GM21529 (cell line): ENCODE results near the gene TMEM151A.
A peak's percentile ranks its signal among the peaks of the same experiment; 100 is the strongest.
"Not testable (repeated sequence)": the region's sequence is repeated elsewhere in the genome, so short reads cannot be mapped to it uniquely, and the experiment has no call there.

Experiments used
- ATAC-seq: cut with Tn5 transposase; IDR thresholded peaks from one replicate; pipeline ENCODE4 v1.9.1; 2021; ENCODE audit not compliant: unreplicated experiment

The TMEM151A gene

DNA sequence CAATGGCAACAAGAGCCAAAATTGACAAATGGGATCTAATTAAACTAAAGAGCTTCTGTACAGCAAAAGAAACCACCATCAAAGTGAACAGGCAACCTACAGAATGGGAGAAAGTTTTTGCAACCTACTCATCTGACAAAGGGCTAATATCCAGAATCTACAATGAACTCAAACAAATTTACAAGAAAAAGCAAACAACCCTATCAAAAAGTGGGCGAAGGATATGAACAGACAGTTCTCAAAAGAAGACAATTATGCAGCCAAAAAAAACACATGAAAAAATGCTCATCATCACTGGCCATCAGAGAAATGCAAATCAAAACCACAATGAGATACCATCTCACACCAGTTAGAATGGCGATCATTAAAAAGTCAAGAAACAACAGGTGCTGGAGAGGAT is 28.6 kb downstream of the TMEM151A start:
- not testable (repeated sequence) for ATAC-seq

DNA sequence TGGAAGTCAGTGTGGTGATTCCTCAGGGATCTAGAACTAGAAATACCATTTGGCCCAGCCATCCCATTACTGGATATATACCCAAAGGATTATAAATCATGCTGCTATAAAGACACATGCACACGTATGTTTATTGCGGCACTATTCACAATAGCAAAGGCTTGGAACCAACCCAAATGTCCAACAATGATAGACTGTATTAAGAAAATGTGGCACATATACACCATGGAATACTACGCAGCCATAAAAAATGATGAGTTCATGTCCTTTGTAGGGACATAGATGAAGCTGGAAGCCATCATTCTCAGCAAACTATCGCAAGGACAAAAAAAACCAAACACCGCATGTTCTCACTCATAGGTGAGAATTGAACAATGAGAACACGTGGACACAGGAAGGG is 29.1 kb downstream of the TMEM151A start:
- not testable (repeated sequence) for ATAC-seq

DNA sequence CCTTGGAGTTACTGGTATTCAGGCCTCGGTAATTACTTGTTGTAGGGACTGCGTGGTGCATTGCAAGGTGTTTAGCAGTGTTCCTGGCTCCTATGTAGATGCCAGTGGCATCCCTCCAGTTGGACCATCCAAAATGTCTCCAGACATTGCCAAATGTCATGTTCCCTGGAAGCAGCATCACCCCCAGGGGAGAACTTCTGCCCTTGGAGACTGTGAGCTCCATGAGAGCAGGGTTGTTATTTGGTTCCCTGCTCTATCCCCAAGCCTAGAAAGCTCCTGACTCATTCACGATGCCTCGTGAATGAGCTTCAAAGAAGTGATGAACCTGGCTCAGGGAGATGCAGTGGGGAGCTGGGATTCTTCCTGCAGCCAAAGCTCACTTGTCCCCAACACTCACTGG is 29.9 kb downstream of the TMEM151A start:
- no peak for ATAC-seq

DNA sequence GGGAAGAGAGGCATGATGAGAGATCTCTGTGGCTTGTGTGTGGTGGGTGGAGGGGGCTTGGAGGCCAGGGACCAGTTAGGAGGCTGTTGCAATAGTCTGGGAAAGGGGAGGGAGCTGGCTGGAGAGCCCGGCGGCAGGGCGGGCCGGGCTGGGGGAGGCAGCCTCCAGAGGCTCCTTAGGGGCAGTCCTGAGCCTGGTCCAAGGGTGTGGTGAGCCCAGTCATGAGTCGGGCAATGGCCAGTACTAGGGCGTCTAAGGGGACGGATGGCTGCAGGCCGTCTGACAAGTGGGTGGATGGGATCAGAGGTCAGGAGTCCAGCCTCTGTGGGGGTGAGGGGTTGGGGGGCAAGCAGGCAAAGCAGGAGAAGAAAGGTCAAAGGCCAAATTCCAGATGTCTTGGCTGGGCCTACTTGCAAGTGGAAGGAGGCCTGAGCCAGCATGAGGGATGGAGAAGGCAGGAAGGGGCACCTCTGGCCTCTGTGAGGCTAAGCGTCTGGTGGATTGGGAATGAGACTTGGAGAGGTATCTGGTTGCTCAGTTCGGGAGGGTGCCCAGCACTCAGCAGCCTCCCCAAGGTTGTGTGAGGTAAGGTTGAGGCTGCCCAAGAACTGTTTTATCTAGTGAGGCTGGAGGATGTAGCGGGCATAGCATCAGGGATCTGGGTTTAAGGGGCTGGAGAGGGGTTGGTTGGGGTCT is 31.2 kb downstream of the TMEM151A start:
- no peak for ATAC-seq

DNA sequence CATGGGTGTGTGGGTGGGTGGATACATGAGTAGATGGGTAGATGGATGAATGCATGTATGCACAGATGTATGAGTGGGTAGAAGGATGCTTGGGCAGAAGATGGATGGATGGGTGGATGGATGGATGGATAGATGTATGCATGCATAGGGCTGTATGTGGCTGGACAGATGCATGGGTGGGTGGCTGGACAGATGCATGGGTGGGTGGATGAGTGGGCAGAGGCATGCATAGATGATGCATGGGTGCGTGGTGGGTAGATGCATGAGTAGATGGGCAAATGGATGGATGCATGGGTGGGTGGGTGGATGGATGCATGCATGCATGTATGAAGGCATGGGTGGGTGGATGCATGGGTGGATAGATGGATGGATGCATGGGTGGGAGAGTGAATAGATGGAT is 32.0 kb downstream of the TMEM151A start:
- ATAC-seq, result no peak

DNA sequence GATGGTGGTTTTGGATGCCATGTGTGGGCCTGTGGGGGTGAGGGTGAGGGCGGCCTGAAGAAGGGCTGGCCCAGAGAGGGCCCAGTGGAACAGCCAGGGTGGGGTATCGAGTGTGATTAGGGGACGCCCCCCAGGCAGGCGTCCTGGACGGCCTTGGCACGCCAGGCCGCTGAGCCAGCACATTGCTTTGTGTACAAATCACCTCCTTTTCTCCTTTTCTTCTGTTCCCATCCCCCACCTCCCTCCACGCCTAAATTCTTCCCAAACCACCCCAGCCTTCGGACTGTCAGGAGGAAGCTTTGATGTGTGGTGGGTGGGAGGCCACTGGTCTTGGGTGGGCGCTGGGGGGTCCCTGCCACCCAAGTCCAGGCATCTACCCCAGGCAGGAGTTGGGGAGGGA is 33.0 kb downstream of the TMEM151A start:
- ATAC-seq, result no peak

DNA sequence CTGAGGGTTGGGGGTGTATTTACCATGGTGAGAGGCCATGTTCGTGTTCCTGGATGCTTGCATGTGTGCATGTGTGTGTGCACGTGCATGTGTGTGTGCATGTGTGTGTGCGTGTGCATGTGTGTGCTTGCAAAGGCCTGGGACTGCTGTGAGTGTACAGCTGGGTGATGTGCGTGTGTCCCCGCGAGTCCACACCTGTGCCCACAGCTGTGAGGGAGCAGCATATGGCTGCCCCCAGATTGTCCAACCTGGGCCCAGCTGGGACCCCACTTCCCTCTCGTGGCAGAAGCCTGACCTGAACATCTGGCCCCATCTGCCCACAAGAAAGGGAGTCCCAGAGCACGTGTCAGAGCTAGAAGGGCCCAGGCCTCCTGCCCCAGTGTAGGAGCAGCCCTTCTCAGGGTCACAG is 33.6 kb downstream of the TMEM151A start:
- ATAC-seq, result no peak

DNA sequence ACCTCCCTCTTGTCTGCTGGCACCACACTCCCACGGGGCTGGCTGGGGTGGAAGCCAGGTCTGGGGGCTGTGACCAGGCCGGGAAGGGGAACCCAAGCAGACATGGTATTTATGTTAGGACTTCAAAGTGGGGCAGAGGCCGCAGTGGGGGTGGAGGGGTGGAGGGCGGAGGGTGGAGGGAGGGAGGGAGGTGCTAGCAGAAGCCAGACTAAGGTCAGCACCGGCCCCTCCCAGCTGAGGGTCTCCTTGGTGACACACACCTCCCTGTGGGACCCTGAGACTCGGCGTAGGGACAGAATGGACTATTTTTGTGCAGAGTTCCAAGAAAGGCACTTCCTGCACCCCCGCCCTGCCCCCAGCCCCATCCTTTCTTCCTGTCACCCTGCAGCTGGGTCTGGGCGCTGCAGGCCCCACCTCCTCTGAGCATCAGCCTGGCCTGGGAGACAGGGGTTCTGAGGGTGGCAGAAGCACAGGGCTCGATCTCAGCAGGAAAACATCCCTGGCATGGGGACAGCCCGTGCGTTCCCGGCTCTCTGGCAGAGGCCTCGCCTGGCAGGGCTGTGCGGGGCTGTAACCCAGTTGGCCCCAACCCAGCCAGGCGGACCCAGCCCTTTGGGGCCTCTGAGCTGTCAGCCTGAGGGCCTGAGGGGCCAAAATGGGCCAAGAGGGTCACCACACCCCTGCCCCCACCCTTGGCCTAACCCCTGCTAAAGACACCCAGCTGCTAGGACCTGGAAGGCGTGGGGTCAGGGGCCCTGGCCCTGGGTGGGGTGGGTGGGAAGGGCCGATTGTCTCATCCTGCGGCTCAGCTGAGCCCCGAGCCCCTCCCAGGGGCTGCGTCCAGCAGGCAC is 34.8 kb downstream of the TMEM151A start:
- no peak for ATAC-seq

DNA sequence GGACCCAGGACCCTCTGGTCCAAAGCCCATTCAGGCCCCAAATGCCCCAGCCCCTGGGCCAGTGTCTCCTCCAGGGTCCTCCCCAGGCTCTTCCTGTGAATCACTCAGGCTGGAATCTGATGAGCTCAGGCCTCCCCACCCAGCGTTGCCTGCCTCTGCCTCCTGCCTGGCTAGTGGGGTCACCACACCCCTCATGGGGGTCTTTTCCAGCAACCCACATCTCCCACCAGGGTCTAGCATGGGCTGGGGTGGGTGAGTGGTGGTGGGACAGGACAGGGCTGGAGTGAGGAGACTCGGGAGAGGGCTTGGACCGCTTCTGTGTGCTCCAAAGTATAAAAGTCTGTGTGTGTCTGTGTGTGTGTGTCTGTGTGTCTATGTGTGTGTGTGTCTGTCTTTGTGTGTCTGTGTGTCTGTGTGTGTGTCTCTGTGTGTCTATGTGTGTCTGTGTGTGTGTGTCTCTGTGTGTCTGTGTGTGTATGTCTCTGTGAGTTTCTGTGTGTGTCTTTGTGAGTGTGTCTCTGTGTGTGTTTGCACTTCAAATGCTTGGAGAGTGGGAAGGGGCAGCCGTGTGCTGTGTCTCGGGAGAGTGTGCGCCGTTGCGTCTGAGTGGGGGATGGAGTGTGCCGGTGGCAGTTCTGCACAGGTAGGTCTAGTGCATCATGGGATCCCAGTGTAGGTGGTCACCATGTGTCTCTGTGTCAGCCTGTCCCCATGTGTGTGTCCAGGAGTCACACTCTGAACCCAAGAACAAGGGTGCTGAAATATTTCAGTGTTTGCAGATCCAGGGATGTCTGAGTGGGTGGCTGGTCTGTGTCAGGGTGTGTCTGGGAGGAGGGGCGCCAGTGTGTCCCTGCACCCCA is 35.7 kb downstream of the TMEM151A start:
- ATAC-seq, result no peak

DNA sequence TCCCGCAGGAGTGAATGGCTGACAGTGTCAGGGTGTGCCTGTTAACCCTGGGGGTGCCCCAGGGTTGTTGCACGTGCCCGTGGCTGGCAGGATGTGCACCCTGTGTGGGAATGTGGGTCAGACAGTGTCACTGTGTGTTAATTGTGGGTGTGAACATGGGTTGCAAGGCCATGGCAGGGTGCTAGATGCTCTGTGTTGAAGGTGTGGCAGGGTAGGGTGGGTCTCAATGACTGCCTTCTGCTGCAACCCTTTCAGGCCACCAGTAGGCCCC is 36.3 kb downstream of the TMEM151A start:
- ATAC-seq, result no peak

DNA sequence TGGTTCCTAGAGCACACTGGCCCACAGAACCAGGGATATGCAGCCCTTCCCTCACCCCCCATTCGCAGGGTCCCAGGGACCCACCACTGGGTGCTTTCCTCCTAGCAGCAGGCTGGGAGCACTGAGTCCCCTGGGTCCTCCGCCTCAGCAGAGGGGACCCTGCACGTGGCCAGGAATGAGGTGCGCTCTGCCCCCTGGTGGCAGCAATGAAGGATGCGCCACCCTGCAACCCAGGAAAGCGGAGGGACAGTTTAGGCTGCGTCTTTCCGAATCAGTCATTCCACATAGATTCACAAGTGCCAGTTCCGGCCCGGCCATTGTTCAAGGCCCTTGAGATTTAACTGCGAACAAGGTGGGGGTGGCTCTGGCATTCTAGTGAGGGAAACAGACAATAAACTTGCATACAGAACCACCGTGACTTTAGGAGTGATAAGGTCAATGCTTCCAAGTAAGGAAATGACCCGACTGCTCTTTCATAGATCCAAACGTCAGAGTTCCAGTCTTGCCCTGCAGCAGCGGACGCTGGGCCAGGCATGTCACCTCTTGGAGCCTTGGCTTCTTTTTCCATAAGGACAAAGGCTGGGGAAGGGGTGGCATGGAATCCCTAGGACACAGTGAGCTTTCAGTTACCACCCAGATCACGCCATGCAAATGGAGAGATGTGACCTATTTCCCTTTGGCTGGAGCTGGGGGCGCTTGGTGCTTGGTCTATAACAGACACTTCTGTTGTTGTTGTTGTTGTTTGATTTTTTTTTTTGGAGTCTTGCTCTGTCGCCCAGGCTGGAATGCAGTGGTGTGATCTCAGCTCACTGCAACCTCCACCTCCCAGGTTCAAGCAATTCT is 36.8 kb downstream of the TMEM151A start:
- peak; percentile 77 for ATAC-seq

DNA sequence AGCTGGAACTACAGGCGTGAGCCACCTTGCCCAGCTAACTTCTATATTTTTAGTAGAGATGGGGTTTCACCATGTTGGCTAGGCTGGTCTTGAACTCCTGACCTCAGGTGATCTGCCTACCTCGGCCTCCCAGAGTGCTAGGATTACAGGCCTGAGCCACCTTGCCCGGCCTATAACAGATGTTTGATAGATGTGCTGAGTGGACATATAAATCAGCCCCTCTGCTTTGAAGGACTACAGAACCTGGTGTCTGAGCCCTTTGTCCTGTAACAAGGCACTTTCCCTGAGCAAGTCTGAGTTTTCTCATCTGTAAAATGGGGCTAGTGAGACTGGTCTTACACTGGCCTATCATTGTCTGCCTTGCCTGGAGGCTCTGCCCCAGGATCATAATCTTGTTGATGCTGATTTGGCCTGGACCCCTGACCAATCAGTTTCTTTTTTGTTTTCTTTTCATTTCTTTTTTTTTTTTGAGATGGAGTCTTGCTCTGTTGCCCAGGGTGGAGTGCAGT is 37.5 kb downstream of the TMEM151A start:
- ATAC-seq, result no peak

DNA sequence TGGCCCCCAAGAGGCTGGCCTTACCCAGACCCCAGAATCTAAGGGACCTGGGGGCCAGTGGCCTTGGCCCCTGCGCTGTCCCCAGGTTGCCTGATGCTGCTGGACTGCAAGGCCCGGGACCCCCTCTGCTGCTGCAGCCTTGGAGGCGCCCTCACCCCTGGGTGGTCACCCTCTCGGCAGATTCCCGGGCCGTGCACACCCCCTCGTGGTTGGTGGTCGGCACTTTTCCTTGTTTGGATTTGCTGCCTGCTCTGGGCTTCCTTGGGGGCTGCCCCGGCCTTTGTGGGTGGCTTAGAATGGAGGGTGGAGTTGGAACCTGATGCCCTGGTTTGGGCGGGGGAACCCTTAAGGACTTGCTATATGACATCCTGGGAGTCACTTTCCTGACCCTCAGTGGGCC is 39.2 kb downstream of the TMEM151A start:
- ATAC-seq, result no peak

DNA sequence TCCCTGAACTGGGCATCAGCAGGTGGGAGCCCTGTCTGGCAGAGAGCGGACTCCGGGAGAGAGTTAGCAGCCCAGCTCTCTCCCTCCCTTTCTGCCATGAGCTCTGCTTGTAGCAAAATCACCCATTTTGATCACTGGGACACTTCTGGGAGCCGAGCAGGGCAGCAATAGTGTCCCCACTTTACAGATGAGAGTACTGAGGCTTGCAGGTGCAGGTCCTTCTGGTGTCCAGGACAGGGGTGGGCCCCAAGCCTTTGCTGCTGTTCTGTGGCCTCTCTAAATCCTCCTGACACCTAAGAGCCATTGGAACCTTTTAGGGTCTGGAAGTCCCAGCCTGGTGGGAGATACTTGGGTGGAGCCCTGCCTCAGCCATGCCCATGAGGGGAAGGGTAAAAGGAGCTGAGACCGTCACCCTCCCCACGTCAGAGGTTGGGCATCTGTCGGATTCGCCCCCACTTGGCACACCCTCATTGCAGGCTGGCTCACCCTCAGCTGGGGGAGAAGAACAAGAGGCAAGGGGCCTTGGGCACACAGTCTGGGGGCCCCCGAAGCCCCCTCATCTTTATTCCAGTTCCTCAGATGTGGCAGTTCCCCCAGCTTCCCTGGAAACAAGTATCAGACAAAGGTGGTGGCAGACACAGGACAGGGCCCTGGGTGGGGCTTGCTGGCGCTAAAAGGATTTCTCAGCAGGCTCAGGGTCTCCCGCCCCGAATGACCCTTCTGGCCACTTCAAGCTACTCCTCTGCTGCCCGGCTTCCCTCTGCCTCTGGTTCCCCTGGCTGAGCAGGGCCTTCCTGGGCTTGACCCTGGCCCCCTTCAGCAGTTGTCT is 40.1 kb downstream of the TMEM151A start:
- ATAC-seq, result no peak

DNA sequence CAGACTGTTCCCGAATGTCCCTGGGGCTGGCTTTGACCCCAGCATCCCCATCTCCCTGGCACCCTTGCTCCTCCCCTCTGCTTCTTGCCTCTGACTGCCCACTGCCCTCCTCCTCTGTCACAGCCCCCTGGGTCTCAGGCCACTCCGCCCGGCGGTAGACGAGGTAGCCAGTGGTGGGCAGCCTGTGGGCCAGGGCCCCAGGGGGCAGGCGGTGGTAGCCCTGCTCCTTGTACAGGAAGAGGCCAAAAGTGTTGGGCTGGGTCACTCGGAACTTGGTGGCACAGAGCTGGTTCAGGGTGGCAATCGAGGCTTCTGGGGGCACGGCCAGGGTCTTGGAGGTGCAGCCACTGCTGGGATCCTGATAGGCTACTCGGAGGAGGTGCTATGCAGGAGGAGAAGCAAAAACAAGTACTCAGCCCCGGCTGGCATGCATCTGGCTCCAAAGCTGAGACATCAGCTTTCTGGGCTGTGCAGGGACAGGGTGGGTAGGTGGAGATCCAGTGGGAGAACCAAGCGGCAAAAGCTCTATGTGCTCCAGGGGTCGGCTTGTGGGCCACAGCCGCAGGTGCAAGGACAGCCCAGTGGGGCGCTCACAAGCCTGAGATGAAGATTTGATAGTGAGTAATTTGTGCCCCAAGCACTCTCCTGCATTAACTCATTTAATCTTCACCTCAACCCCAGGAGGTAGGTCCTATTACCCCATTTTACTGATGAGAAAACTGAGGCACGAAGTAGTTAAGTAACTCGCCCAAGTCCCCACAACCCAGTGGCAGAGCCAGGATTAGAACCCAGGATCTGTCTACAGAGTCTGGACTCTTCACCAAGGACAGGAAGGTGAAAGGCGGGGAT is 40.9 kb downstream of the TMEM151A start:
- ATAC-seq, result no peak

DNA sequence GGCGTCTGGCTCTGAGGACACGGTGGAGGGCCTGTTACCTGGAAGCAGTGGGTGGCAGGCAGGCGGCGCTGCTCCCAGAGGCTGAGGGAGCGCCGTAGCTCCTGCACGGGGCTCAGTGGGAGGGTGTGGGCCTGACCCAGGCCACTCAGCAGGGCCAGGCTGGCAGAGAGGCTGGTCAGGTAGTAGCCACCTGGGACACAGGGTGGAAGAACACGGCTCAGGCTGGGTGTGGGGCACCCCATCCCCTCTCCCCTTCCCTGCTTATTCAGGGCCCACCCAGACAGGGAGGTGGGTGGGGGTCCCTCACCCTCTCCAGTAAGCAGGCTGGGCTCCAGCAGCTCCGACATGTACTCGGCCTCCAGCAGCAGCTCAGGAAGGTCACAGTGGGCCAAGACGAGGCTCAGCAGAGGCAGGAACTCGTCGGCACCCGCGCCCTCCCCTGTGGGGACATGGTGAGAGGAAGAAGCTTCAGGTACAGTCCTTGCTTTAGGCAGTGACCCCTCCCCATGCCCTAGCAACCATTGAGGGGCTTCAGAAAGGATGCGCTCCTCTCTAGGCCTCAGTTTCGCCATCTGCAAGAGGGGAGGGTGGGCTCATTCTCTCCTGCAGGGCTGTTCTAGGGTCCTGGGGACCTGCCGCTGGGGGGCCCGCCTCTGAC is 41.7 kb downstream of the TMEM151A start:
- no peak for ATAC-seq

DNA sequence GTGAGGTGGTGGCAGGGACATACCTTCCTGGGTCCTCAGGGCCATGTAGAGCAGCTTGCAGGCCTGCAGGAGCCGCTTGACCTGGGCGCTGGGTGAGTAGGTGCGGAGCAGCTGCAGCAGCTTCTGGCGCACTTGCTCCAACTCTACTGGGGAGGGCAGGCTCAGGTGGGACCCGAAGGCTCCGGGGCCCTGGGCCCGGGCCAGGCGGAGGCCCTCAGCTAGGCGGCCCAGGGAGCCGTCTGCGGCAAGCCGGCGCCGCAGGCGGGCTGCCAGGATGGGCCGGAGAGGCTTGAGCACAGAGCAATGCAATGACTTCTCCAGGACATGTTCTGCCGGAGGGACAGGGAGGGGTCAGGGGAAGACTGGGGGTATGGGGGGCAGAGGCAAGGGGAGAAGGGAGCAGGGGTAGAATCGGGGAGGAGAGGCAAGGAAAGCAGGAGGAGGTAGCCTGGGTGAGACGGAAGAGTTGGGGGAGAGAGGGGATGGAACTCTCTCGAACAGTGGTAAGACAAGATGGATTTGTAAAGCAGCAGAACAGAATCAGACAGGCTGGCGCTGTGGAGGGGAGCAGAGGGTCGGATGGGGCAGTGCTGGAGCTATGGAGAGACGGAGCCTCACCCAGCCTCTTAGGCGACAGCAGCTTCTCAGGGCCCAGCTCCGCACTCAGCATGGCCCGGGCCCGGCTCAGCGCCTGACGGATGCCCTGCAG is 42.4 kb downstream of the TMEM151A start:
- no peak for ATAC-seq
